RCC 7860 (cell line): ENCODE results near the gene CAMKK1.
A peak's percentile ranks its signal among the peaks of the same experiment; 100 is the strongest.

Source experiments
- DNase-seq: peaks from one replicate; pipeline ENCODE4 v3.0.0-alpha.2; 2015; ENCODE audit warnings: low spot score
- FAIRE-seq: peaks from 2 replicates; lab custom pipeline; 2012; peaks lifted over from hg19 to GRCh38; lab: Jason Lieb, UNC

CAMKK1 gene

GRCh38 chr17:3893003-3893719 is at the start of gene CAMKK1:
CAMKK1 (minus strand) TSS chr17:3893053; CDS start chr17:3885687, 7,366 bp downstream.
- peak; percentile 70 for DNase-seq
- FAIRE-seq = no peak

GRCh38 chr17:3940965-3941698 is 48.3 kb upstream of the CAMKK1 start:
- DNase-seq (no peak), FAIRE-seq (no peak)

GRCh38 chr17:3937359-3937758 is 44.5 kb upstream of the CAMKK1 start:
- DNase-seq = no peak
- FAIRE-seq = no peak

GRCh38 chr17:3935825-3936355 is 43.0 kb upstream of the CAMKK1 start:
- no peak for FAIRE-seq
- peak; percentile 8 for DNase-seq

GRCh38 chr17:3935140-3935542 is 42.3 kb upstream of the CAMKK1 start:
- no peak for FAIRE-seq
- no peak for DNase-seq

- FAIRE-seq (no peak), DNase-seq (no peak)
These were observed 36.9 kb upstream of the CAMKK1 start for GRCh38 chr17:3929764-3930163.

GRCh38 chr17:3929181-3929580 is 36.3 kb upstream of the CAMKK1 start:
- DNase-seq (no peak), FAIRE-seq (no peak)

GRCh38 chr17:3928406-3928805 is 35.6 kb upstream of the CAMKK1 start:
- no peak for FAIRE-seq
- DNase-seq = no peak

GRCh38 chr17:3927628-3928340 is 34.9 kb upstream of the CAMKK1 start:
- DNase-seq (no peak), FAIRE-seq (no peak)

- FAIRE-seq (no peak), DNase-seq (no peak)
These were observed 34.2 kb upstream of the CAMKK1 start for GRCh38 chr17:3926860-3927627.

GRCh38 chr17:3925684-3926485 is 33.0 kb upstream of the CAMKK1 start:
- DNase-seq (no peak), FAIRE-seq (no peak)

- FAIRE-seq = no peak
These were observed 31.9 kb upstream of the CAMKK1 start for GRCh38 chr17:3924512-3925350.

GRCh38 chr17:3923466-3924190 is 30.8 kb upstream of the CAMKK1 start:
- FAIRE-seq (no peak), DNase-seq (no peak)

More at GRCh38 chr17:3924512-3925350, 31.9 kb upstream of the CAMKK1 start:
- no peak for DNase-seq

GRCh38 chr17:3922765-3923164 is 29.9 kb upstream of the CAMKK1 start:
- FAIRE-seq = no peak
- no peak for DNase-seq

GRCh38 chr17:3921502-3922319 is 28.9 kb upstream of the CAMKK1 start:
- FAIRE-seq (no peak), DNase-seq (no peak)

GRCh38 chr17:3921006-3921405 is 28.2 kb upstream of the CAMKK1 start:
- DNase-seq = no peak
- no peak for FAIRE-seq

- FAIRE-seq = no peak
- no peak for DNase-seq
These were observed 26.3 kb upstream of the CAMKK1 start for GRCh38 chr17:3919123-3919624.
